SK-N-MC (cell line): ENCODE measurements around the gene IGSF9B.

ENCODE experiments used
- EZH2 ChIP-seq: fragments of 200-600 bp; sonication (generic); IDR thresholded peaks from one replicate; pipeline ENCODE4 v1.6.1; 2017; ENCODE audit warnings: antibody characterized with exemption
- FOXP2 ChIP-seq: optimal IDR thresholded peaks from 2 replicates; pipeline ENCODE3; 2011; ENCODE audit warnings: mild to moderate bottlenecking, moderate library complexity; ENCODE audit not compliant: insufficient read depth; ENCODE audit errors: extremely low read length, control extremely low read depth
- POLR2AphosphoS5 ChIP-seq: IDR thresholded peaks from 2 replicates; pipeline ENCODE4 v1.6.1; 2012; ENCODE audit warnings: mild to moderate bottlenecking, low read depth, low read length, borderline replicate concordance

DNA sequence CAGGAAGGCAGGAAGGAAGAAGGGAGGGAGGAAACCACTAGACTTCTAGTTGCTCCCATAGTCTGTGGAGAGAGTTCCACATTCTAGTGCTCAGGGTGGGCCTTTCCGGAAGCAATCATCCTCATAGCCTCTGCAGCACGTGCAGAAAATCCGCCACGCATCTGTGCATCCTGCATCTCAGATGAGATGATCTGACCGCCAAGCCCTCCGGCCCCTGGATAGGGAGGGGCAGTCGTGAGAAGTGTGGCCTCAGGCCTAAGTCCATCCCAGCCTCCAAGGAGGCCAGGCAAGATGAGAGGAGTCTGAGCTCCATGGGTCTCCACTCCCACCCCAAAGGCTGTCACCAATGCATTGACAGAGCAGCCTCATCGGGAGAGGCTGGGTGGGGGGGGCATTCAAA is 30.4 kb upstream of the IGSF9B start:
- TF ChIP-seq EZH2 = no peak
- TF ChIP-seq FOXP2 = no peak
- no peak for TF ChIP-seq POLR2AphosphoS5
